ENCODE results near the gene KRT3.

The KRT3 gene

DNA sequence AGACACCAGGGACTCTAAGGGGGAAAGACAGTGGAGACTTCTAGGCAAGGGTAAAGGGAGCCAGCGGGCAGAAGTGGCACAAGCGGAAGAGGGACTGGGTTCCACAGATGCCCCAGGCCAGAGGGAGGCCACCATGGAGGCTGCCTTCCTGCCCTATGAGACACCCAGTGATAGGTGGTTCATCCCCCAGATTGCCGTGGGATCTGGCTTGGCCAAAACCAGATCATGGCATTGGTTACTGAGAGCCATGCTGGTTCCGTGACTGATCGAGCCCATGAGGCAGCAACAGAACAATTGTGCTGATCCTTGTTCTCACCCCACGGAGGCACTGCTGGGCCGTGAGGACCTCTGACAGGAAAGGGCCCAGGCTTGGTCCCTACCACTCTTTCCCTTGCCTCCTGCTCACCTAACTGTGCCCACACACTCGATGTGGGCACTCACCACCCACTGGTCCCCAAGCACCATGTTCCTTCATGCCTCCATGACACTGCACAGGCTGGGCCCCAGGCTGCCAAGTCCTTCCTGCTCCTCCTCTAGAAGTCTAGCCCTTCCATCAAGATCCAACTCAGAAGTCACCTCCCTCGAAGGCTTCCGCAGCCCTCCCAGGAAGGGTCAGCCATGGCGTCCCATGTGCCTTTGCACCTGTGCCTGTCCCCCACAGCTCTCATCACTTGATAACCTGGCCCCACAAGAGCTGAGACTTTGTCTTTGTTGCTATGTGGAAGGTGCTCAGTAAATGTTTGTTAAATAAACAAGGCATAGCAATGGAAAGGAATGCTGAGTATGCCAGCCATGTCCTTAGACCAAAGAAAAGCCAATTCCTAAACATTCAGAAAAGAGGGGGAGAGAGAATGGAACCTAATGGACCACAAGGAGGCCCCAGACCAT lies 30.9 kb upstream of the KRT3 start:
- no peak for DNase-seq

- no peak for DNase-seq
Observed at GRCh38 chr12:52825961-52826360, 30.0 kb upstream of the KRT3 start.

DNA sequence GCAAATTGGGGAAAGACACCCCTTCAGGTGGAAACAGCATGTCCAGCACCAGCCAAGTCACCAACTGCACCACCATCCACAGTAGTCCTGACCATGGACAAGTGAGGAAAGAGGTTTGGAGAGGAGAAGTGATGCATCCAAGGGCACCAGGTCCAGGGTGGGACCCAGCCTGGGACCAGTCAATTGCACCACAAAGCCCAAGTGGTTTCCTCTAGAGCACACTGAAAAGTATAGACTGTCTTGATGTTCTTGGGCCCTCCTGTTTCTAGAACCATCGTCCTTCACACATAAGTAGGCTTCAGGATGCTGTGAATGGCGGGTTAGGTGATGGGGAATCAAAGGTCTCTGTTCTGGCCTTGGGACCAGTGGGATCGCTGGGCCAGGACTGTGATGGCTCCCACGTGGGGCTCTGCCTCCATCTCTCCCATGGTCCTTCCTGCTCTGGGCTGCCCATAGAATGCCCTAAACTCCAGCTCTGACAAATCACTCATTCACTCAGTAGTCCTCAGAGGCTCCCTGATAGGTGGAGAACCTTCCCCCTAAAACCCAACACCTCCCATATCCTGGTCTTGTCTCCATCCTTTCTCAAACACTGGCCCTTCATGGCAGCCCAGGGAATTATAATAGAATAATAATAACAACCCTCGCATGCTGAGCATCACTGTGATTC lies 29.0 kb upstream of the KRT3 start:
- DNase-seq, result no peak

GRCh38 chr12:52823761-52824450 lies 28.0 kb upstream of the KRT3 start:
- DNase-seq, result no peak

GRCh38 chr12:52822771-52823510 lies 27.0 kb upstream of the KRT3 start:
- DNase-seq, result no peak

DNA sequence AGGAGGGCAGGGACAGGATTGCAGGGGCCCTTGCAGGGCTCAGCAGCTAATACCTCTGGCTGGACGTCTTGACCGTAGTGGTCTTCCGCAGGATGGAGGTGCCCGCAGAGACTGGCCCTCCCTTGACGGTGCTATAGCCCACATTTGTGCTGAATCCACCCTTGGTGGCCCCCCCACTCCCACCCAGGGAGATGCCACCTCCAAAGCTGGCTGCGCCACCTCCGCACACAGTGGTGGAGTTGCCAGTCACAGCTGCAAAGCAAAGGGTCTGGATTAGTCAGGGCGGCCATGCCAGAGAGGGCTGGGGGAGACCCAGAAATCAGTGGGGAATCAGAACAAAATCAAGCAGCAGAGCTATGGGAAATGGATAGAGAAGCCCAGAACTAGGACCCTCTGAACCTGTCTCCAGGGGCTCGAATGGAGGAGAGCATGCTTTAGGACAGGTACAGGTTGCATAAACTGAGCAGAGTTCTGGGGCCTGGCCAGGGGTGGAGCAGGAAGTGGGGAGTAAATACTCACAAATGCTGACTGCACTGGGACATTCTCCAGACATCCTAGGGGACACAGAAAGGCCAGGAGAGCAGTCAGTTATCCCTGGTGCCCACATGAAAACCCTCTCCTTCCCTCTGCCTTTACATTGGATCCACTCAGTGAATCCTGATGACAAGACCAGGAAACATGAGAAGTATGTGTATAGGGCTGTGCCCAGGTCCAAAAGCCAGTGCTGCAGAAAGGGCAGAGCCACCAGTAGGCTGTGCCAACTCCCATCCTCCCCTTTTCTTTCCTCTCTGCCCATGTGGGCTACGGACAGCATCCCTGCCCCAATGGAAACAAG lies 26.1 kb upstream of the KRT3 start:
- DNase-seq, result no peak

DNA sequence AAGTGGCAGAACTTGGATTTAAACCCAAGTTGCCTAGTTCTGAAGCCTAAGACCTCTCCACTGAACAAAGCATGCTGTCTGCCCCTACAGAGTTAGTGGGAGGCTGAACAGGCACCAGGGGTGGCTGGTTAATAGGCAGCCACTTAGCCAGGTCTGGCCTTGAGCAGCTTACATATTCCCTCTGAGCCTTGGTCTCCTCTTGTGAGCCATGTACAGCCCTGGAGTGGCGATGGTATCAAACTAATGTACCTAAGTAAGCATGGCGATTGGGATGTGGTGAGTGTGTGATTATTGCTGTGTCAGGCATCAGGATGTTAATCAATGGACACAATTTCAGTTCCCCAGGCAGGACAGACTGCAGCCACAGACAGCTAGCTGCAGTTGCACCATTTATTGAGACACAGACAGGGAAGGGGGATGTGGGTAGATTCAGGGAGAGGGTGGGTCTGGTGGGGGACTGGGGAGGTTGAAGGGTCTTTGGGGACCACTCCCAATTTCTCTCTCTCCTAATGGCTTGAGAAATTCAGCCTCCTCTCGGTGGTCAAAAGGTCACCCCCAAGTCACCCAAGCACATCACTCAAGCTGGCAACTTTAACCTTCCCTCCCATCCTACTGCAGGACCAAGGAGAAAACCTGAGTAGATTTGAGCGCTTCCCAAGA lies 25.3 kb upstream of the KRT3 start:
- DNase-seq, result no peak

DNA sequence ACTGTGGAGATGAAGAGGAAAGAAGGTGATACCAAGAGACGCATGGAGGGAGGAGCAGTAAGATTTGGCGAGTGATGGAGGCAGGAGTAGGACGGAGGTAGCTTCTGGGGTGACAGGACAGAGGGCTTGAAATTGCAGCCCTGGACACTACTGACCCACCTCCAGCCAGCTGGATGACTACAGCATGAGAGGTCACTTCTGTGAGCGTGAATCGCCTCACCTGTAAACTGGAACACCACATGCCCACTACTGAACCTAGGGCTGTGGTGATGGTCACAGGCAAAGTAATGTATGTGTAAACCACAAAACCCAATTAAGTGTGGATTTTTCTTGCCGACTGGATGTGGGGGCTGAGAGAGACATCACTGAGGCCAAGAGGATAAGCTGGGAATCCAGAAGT lies 24.6 kb upstream of the KRT3 start:
- DNase-seq, result no peak

DNA sequence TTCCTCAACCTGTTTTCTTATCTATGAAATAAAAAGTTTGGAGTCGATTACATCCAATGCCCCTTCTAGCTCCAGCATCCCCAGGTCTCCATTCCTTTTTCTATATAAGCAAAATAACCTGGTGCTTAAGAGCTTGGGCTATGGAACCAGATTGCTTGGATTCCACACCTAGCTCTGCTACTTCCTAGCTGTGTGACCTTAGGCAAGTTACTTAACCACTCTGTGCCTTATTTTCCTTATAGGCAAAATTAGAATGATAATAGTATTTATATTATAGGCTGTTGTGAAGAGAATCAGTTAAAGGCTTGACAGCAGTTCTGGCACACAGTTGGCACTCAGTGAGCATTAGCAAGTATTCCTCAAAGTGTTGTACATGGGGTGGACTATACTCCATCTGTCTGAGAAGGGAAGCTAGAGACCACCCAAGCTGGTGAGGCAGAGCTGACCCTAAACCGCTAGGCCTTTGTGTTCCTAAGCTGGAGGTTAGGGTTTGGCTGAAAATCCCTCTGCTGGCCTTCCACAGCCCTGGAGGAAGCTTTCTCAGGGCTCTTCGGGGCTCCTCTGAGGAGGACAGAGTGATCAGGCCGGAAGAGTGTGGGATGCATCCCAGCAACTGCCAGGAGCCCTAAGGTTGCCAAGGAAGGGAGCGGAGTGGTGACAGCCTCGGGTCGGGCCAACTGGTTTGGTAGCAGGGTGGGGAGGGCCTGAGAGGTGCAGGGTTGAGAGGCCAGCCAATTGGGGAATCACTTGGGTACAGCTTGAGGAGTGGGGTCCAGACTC lies 24.0 kb upstream of the KRT3 start:
- no peak for DNase-seq

DNA sequence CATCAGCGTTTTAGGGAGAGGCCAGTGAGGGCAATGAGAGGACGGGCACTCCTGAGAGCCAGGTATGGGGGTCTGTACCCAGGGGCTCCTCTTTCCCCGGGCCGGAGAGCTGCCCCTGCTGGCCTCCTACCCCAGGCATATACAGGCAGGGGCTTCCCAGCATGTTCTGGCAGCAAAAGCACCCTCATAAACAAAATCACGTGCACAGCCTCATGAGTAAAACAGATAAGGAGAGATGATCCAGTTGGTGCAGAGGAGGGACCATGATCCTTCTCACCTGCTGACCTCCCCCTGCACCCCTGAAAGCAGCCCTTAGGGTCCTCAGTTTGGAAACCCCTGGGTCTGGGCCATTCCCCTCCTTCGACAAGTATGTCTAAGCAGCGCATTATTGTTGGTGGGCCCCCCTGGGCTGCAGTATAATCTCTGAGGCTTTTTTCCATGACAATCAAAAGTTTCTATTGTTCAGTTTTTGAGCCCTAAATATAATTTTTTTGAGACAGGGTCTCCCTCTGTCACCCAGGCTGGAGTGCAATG lies 23.0 kb upstream of the KRT3 start:
- DNase-seq, result no peak

DNA sequence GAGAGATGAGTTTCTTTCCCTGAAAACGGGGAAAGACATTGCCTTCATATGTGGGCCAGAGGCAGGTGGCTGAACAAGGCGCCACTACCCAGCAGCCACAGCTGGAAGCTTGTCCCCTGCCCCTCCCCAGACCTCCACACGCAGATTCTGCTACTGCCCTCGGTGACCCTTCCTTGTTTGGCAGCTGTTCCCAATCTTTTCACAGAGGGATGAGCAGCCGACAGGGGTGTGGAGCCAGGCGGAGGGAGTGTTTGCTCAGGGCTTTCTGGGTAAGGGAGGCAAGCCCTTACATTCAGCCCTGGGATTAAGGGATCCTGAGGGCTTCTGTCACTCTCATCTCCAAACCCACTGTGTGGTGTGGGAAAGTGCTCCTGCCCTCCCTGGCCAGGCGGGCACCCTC lies 22.5 kb upstream of the KRT3 start:
- DNase-seq, result no peak

- no peak for DNase-seq
Observed at GRCh38 chr12:52817699-52818238, 21.9 kb upstream of the KRT3 start.

DNA sequence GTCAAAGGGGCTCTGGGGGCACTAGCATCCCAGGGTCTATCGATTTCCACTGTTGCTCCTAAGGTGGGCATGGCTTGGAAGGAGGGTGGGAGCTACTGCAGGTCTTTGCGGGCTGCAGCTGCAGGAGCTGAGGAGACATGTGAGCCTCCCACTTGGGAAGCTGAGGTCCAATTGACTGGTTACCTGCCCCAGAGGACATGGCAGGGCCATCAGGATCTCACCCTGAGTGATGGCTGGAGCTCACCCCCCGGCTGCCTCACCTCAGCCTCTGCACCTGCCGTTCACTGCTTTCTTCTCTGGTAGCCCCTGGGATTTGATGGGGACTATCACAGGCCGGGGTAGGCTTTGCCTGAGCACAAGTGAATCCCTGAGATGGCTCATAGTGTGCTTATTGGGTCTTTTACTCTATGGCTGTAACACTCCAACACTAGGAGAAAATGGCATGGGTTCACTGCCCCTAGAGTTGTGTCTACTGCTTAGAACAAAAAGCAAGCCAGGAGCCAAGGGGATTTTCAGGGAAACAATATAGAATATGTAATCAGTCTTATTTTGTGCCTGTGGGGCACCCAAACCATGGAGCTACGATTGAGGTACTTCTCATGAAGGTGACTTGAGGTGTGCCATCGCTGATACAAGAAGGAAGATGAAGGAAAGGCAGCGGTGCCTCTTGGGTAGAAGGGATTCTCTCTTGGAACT lies 21.2 kb upstream of the KRT3 start:
- no peak for DNase-seq

DNA sequence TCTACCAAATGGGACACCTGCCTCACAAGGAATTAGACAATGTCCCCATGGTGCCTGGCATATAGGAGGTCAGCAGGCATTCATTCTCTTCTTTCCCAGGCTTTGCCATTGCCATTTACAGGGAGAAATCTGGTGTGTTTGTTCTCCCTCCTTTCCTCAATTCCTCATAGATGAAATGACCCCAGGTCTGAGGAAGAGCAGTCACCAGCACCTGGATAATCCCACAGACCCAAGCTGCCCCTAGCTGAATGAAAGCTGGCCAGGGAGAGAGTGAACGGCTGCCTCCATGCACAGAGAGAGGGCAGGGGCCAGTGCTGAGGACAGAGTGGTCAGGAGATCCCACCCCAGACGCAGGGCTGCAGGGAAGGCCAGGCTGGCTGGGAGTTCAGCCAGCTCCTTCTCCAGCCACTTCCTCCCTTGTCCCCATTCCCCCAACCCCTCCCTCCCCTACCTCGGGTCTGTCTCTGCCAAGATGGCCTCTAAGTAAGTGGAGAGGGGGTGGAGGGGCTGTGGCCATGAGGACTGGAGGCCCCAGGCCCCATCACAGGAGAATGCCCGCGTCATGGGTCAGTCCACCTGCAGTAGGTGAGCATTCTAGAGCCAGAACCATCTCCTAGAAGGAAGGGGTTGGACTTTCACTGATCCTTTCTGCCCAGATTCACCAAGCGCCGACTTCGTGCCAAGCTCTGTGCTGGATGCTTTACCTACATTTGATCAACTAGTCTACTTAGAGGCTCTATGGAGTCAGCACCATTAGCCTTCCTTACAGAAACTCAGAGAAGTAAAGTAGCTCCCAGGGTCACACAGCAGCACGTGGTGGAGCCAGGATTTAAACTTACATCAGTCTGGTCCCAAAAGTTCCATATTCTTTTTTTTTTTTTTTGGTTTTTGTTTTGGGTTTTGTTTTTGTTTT lies 20.0 kb upstream of the KRT3 start:
- no peak for DNase-seq

GRCh38 chr12:52815161-52815560 lies 19.2 kb upstream of the KRT3 start:
- no peak for DNase-seq

DNA sequence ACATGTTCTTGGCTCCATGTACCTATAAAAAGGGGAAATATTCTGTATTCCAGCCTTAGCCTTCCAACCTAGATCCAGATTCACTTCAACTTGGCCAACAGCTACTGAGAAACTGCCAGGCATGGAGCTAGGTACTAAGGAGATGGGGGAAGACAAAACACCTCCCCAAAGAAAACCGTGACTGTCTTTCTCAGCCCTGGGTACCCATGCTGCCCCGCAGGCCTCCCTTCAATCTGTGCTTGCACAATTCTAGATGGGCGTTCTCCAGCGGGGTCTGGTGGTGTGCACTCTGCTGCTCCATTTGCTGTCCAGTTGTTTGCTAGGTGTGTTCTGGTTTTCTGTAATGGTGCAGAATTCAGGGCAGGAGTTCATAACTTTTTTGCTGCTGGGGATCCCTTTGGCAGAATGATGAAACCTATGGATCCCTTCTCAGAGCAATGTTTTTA lies 18.8 kb upstream of the KRT3 start:
- no peak for DNase-seq

GRCh38 chr12:52813885-52814709 lies 18.2 kb upstream of the KRT3 start, which contains the start of gene KRT4:
KRT4 (minus strand) TSS chr12:52814116; CDS start chr12:52814058, 58 bp downstream.
- DNase-seq, result no peak

Data from AML-193 (cell line).